Bronchial epithelial cell (primary cell): ENCODE results near the gene PPP2R2B. TPM values are rescaled to one million over a fixed set of nuclear protein-coding genes. Genes with fewer than 3 reads are reported as not detected.
A peak's percentile ranks its signal among the peaks of the same experiment; 100 is the strongest.

Experiments
- DNase-seq: peaks from one replicate; pipeline ENCODE4 v3.0.0-alpha.2; 2010; ENCODE audit warnings: low read depth
- FAIRE-seq: peaks from 2 replicates; lab custom pipeline; 2011; peaks lifted over from hg19 to GRCh38; lab: Jason Lieb, UNC
- H3K27me3 ChIP-seq: 2 replicates; pipeline ENCODE4 v1.5.1; 2011; ENCODE audit warnings: low read length; ENCODE audit not compliant: control insufficient read depth, insufficient read depth
- H3K36me3 ChIP-seq: 2 replicates; pipeline ENCODE4 v1.5.1; 2011; ENCODE audit warnings: low read length; ENCODE audit not compliant: control insufficient read depth, insufficient read depth
- H3K4me3 ChIP-seq: 2 replicates; pipeline ENCODE4 v1.5.1; 2011; ENCODE audit warnings: mild to moderate bottlenecking, low read depth, low read length, control low read depth
- CTCF ChIP-seq: IDR thresholded peaks from 2 replicates; pipeline ENCODE4 v1.5.1; 2011; ENCODE audit warnings: mild to moderate bottlenecking, moderate library complexity, low read length, control low read depth, inconsistent platforms; ENCODE audit not compliant: insufficient read depth, severe bottlenecking
- total RNA-seq: library from RNA; depleted of rRNA; stranded (reverse); fragments of >200 nt; gene quantifications from 2 replicates; pipeline ENCODE4 v1.2.1, GENCODE V29; 2014

Gene PPP2R2B
- total RNA-seq, 1 donor from 2014 or later = under 0.01 TPM

- DNase-seq = no peak
- H3K27me3 ChIP-seq = no peaks in the 10 kb centered on the region
- H3K4me3 ChIP-seq = no peak overlapping the region
- H3K36me3 ChIP-seq = no peaks in the 10 kb centered on the region
- FAIRE-seq = no peak
- no peak for TF ChIP-seq CTCF
Measured at GRCh38 chr5:146647656-146648199, 230.8 kb downstream of the PPP2R2B start.

- DNase-seq = peak; percentile 4
- no peak for TF ChIP-seq CTCF
- Histone ChIP-seq H3K4me3 (no peak overlapping the region), H3K27me3 (no peaks in the 10 kb centered on the region), H3K36me3 (no peaks in the 10 kb centered on the region)
- FAIRE-seq = no peak
Measured at GRCh38 chr5:146646441-146646840, 232.1 kb downstream of the PPP2R2B start.

- FAIRE-seq (peak; percentile 32), DNase-seq (no peak)
- Histone ChIP-seq H3K27me3 (no peaks in the 10 kb centered on the region), H3K36me3 (no peaks in the 10 kb centered on the region), H3K4me3 (no peak overlapping the region)
- TF ChIP-seq CTCF = no peak
Measured at GRCh38 chr5:146645342-146645741, 233.2 kb downstream of the PPP2R2B start.

- FAIRE-seq (no peak), DNase-seq (no peak)
- H3K36me3 ChIP-seq = no peaks in the 10 kb centered on the region
- H3K4me3 ChIP-seq = no peak overlapping the region
- no peak for TF ChIP-seq CTCF
- H3K27me3 ChIP-seq = no peaks in the 10 kb centered on the region
Measured at GRCh38 chr5:146644831-146645230, 233.7 kb downstream of the PPP2R2B start.

- FAIRE-seq = no peak
Measured at GRCh38 chr5:146643776-146644175, 234.8 kb downstream of the PPP2R2B start.

More at GRCh38 chr5:146643776-146644175, 234.8 kb downstream of the PPP2R2B start:
- DNase-seq = no peak
- no peak overlapping the region for H3K4me3 ChIP-seq
- no peak for TF ChIP-seq CTCF
- no peaks in the 10 kb centered on the region for H3K27me3 ChIP-seq
- no peaks in the 10 kb centered on the region for H3K36me3 ChIP-seq
